Activated CD4-positive, CD25-positive, alpha-beta regulatory T cell treated with anti-CD3 and anti-CD28 coated beads, Interleukin-2, amount 50 U/mL, for 24 hours (primary cell): Measurements from ENCODE around the gene SLAIN1.
"Not testable (repeated sequence)": the region's sequence is repeated elsewhere in the genome, so short reads cannot be mapped to it uniquely, and the experiment has no call there.

Experiments
- ATAC-seq, 2 donors: fragments of 150-1000 bp; cut with Tn5 transposase; one replicate each; pipeline ENCODE4 v1.10.0; 2021; ENCODE audit warnings: mild to moderate bottlenecking in 1 of 2, moderate library complexity in 1 of 2

Gene SLAIN1

DNA sequence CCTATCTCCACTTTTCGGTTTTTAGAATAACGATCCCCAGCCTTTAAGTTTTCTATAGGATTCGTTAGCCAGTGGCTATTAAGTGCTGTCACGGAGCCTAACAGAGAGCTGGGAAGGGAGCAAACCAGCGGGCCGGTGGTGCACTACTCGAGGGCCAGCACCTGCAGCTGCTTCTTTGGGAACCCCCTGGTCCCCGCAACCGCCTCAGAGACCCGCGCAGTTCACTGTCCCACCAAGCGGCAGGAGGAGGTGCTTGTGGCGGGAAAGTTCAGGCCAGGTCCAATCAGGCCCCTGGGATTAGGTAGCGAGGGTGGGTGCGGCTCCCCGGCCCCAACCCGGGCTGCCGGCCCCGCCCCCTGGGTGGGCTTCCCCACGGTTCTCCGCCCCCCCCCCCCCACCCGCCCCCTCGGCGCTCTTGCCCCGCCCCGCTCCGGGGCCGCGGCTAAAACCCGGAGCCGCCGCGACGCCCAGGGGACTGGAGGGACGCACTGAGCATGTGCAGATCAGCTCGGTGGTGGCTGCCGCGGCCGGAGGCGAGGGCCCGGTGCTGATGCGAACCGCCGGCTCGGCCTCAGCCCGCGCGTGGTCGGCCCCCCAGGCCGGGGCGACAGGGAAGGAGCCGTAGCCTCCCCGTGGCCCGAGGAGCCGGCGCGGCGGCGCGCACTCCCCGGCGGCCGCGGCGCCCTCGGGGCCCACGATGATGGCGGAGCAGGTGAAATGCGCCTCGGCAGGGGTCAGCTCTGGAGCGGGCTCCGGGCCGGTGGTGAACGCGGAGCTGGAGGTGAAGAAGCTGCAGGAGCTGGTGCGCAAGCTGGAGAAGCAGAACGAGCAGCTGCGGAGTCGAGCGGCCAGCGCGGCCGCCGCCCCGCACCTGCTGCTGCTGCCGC, at the start of gene SLAIN1:
Gene SLAIN1, plus strand, starts transcription at position 471 of the 887 bp plus-strand sequence. Its CDS starts 227 bp downstream, at position 698.
- peak; percentile 79 to 81 for ATAC-seq

DNA sequence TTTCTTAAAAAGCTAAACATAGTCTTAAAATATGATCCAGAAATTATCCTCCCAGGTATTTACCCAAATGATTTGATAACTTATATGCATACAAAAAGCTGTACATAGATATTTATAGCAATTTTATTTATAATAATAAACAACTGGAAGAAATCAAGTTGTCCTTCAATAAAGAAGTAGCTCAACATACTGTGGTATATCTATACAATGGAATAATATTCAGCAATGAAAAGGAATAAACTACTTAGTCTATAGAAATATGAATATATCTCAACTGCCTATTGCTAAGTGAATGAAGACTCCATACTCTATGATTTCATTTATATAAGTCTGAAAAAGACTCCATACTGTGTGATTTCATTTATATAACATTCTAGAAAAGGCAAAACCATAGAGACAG, 47.1 kb upstream of the SLAIN1 start:
- no peak for ATAC-seq

DNA sequence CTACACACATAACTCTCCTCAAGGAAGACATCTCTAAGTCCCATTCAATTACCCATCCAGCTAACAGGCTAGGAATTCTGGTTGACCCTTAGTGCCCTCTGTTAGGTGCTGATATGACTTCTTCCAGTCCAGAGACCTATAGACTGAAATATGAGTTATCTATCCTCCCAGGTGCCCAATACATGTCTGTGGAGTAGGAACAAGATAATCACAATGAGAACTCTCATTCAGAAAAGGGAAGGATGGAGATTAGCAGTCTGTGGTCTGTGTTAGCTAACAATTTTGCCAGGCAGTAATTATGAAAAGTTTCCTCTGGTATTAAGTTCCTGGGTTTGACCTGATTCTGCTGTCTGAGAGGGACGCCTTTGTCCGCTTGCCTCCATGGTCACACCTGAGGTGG, 44.2 kb upstream of the SLAIN1 start:
- ATAC-seq, result no peak

DNA sequence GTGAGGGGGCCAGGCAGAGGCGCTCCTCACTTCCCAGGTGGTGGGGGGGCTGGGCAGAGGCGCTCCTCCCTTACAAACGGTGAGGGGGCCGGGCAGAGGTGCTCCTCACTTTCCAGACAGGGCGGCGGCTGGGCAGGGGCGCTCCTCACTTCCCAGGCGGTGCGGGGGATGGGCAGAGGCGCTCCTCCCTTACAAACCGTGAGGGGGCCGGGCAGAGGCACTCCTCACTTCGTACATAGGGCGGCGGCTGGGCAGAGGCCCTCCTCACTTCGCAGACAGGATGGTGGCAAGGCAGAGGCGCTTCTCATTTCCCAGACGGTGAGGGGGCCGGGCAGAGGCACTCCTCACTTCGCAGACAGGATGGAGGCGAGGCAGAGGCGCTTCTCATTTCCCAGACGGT, 37.5 kb upstream of the SLAIN1 start:
- ATAC-seq, result not testable (repeated sequence)

DNA sequence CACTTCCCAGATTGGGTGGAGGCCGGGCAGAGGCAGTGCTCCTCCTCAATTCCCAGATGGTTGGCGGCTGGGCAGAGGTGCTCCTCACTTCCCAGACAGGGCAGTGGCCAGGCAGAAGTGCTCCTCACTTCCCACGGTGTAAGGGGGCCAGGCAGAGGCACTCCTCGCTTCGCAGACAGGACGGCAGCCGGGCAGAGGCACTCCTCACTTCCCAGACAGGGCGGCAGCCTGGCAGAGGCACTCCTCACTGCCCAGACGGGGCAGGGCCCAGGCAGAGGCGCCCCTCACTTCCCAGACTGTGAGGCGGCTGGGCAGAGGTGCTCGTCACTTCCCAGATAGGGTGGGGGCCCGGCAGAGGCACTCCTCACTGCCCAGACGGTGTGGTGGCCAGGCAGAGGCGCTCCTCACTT, 36.6 kb upstream of the SLAIN1 start:
- ATAC-seq, result no peak

DNA sequence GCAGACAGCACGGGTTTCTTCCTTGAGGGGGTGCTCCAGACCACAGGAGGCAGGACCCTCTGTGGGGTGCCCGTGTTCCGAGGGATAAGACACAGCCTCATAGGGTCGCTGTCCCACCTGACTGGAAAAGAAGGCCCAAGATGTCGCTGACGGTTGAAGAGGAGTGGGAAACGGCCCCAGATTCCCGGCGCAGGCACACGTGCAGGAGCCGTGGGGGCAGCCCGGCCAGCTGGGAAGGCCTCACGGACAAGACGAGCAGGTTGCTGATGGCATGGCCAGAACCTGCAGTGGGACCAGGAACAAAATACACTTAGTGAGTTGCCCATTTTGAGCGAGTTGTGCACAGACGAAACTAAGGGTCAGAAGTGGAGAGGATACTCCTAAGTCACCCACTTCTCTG, 35.2 kb upstream of the SLAIN1 start:
- not testable (repeated sequence) for ATAC-seq

DNA sequence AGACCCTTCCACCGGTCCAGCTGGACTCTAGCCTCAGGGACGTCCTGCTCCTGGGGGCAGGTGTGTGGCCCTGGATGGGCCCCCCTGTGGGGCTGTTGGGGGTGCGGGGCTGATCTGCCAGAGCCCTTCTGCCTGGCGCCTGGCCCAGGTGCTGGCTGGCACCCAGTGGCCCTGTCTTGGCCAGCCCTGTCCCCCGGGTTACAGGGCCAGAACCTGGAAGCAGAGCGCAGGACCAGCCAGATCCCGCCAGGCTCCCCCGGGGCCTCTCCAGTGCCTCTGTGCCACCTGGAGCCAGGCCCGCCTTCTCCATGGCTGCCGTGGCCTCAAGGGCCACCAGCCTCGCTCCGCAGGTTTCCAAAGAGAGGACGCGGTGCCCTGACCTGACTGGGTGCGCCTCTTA, 34.7 kb upstream of the SLAIN1 start:
- ATAC-seq, result not testable (repeated sequence)

DNA sequence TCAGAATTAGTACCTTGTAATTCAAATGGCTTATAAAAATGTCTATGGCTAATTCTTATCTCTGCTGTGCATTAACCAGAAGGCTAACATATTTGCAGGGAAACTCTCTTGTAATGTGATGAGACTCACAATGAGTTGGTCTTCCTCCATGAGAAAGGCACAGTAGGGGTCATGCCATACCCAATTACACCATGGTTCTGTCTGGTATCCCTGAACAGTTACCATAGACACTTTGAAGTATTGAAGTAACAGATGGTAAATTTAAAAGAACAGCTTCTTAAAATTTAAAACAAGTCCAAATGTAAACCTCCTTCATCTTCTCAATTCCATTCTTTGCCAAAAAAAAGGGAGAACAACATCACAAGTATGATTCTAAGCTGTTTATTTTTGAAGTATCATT, 22.6 kb upstream of the SLAIN1 start:
- no peak for ATAC-seq

DNA sequence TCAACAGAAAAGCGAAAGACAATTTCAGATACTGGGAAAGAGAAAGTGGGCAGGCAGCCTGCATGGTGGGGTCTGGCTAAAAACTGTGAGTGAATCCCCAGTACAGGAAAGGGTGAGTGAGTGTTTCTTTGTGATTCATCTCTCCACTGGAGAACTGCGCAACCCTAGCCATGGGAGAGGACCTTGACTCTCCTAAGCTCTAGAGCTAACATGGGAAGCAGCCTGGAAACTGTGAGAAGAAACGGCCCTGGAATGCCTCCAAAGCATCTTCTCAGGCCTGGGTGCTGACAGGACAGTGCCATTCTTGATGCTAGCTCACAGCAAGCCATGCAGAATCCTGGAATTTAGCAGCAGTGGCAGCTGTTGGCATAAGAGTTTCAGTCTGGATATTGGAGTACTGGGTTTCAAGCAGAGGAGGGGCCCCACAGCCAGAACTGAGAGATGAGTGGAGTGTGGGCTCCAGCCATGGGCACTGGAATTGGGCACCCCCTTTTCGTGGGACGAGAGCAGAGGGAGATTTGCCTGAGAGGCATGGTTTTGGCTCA, 18.7 kb upstream of the SLAIN1 start:
- no peak for ATAC-seq

DNA sequence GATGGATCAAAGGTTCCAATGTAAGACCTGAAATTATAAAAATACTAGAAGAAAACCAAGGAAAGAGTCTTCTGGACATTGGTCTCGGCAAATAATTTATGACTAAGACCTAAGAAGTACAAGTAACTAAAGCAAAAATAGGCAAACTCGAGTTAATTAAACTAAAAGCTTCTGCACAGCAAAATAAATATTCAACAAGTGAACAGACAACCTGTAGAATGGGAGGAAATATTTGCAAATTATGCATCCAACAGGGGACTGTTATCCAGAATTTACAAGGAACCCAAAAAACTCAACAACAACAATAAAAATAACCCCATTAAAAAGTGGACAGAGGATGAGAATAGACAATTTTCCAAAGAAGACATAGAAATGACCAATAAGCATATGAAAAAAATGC, 9.7 kb upstream of the SLAIN1 start:
- ATAC-seq, result no peak

DNA sequence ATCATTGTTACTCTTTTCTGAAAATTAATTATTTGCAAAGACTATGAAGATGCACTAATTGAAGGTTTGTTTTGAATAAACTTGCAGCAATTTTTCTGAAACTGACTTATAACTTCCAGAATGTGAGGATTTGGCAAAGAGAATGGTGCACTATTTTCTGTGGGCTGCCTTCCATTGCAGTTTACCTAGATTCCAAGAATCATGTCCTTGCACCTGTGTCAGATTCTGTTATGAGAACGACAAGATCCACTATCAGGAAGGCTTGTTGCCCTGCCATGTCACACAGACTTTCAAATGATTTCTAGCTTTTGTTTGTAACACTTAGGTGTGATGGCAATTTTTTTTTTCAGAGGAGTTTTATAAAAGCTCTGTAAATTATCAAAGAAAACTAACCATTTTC, 5.6 kb upstream of the SLAIN1 start:
- no peak for ATAC-seq

DNA sequence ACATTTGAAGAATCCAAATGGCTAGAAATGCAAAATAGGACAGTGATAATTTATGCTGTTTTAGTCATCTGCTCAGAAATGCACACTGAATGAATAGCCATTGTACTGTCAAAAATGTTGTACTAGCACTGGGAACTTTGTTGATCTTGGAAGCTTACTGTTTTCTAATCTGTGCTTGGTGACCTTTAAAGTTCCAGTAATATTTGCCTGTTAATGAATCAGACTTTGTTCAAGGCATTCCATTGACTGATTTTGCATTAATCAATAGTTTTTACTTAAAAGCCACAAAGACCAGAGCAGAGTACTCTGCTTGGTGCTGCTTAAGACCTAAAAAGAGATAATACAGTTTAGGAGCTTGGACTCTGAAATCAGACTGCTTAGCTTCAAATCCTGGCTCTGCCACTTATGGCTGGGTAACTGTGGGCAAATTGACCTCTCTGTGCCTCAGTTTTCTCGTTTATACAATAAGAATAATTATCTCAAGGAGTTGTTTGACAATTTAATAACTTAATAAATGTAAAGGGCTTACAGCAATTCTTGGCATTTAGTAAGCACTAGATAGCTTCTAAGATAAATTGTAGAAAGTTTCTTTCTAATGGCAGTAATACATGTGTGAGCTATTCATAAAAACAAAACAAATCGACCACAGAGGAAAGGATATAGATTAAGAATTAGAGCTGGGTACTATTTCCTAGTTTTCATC, 4.6 kb upstream of the SLAIN1 start:
- no peak for ATAC-seq

DNA sequence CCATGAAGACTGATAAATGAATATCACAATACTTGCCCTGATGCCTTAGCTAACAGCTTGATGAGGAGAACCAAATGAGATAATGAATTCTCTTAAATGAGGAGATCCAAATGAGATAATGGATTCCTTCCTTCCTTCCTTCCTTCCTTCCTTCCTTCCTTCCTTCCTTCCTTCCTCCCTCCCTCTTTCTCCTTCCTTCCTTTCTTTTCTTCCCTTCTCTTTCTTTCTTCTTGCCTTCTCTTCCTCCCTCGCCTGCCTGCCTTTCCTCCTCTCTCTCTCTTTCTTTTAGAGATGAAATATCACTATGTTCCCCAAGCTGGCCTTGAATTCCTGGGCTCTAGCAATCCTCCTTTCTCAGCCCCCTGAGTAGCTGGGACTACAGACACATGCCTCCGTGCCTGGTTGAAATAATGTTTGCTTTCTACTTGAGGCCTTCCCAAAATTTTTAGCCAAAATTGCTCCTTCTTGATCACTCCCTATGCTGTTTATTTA, 4.0 kb upstream of the SLAIN1 start:
- ATAC-seq, result no peak

DNA sequence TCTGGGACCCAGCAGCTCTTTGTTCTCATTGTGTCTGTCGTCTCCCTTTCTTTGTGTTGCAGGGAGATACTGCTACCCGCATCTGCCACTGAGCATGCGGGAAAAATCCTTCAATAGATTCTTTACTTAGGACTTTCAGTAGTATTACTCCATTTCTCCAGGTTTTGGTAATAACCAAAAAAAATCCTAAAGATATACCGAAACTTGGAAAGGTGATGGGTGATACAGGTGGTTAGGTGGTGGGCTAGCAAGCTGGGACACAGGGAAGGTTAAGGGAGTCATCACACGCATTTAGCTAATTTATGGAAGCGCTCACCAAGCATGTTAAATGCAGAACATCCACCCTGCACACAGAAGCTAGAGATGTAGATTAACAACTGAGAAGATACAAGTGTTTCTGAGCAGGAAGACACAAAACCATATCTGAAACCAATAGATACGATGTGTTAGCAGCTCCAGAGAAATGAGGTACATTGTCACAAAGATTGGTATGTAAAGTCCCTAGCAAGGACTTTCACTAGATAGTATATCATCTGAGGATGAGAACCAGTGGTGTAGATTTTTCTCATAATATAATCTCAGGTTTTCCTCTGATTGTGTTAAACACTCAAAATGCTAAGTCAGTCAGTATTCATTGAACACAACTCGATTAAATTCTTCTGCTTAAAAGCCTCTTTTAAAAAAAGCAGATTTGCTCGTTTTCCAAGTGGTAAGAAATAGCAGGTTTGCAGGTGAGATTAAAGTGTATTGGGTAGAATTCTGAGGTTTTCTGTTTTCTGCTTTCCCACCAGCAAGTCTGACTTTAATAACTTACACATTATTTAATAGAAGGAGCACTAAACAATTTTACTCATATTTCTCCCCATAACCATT, 1.2 kb upstream of the SLAIN1 start:
- no peak for ATAC-seq

DNA sequence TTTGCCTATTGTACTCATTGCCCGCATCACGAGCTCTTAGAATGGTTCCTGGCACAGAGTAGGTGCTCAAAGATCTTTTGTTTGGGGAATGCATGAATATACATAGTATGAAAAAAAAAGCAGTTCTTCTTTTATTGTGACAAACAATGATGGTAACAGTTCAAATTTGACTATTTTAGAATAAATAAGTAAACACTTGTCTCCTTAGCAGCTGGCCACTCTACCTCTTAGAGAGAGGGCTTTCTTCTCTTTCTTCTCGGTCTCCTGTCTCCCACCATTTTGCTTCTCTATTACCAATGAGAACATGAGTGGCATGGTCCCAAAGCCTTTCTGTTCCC, 639 bp upstream of the SLAIN1 start:
- peak in 1 of 2 donors; percentile 4 for ATAC-seq

DNA sequence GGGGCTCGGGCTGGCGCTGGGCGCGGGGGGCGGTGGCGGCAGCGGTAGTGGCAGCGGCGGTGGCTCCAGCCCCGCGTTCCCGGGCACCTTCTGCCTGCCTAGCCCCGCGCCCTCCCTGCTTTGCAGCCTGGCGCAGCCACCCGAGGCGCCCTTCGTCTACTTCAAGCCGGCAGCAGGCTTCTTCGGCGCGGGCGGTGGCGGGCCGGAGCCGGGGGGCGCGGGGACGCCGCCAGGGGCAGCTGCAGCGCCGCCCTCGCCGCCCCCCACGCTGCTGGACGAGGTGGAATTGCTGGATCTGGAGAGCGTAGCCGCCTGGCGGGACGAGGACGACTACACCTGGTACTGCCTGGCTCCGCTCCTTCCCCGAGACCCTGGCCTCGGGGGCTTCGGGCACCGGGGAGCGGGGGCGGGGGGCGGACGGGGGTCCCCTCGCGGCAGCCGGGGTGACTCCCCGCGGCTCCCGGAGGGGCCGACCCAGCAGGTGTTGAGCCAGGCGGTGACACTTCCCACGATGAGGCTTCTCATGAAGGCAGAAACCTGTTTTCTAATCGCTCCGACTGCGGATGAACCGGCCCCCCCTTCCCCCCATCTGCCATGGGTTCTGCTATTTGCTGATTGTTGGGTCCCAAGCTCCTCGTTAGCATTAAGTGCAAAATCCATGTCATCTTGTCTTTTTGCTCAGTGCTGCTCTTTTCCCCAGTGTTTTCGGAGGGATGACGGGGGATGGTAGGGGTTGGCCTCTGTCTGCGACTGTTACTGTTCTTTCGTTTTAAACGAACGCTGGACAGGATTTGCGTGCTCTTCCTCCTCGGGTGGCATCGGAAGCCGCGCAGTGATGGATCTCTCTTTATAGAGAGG, 943 bp downstream of the SLAIN1 start:
- peak; percentile 22 to 27 for ATAC-seq

DNA sequence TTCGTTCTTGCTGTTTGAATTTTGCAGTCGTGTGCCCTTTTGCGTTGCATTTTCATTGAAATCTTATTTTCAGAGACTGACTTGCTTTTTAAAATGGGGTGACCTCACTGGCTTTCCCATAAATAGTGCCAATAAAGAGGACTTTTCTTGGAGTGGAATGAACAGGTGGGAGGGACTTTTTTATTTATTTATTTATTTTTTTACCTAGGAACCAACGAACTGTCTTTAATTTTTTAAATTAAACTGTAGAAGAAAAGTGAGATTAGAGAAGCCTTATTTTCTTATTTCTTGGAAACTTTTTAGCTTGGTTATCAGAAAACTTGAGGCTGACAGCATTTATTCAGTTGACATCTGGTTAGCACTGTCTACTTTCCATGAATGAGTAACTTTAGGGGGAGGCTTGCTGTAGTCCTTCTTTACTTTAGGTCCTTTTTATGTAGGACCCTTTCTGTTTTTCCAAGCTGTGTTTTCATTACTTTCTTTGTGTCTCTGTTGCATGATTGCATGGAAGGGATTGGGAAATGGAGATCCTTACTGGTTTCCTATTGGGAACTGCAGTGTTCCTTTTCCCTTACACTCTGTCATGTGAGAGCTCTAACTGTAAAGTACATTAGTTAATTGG, 1.7 kb downstream of the SLAIN1 start:
- ATAC-seq, result no peak

DNA sequence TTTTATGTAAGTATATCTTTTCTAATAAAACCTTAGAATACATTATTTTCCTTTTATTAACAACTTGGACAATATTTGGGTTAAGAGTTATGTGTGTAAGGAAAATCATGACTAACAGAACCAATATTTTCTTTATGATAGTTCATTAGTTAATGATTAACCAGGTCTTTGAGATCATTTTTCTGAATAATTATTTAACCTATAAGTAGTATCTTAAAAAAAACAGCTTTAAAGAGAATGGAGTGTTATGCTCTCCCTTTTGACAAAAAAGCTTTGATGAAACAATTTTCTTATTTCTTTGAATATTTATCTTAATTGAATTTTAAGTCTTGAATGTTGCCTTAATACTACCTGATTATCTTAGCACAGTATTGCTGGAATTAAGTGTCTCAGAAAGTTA, 3.8 kb downstream of the SLAIN1 start:
- no peak for ATAC-seq

DNA sequence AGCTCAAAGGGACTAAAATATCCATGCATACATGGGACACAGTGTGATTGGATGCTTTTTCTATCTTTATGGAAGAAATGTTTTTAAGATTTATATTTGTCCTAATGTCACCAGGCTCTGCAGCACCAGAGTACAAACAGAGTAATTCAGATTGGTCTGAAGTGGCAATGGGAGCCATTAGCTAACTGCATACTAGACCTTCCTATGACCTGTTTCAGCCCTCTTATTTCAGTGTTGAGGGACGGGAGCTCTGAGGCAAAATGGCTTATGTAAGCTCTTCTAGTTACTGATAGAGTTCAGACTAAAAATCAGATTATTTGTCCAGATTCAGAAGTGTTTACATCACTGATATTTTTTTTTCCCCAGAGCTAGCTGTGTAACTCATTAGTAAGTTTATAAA, 4.9 kb downstream of the SLAIN1 start:
- no peak for ATAC-seq

DNA sequence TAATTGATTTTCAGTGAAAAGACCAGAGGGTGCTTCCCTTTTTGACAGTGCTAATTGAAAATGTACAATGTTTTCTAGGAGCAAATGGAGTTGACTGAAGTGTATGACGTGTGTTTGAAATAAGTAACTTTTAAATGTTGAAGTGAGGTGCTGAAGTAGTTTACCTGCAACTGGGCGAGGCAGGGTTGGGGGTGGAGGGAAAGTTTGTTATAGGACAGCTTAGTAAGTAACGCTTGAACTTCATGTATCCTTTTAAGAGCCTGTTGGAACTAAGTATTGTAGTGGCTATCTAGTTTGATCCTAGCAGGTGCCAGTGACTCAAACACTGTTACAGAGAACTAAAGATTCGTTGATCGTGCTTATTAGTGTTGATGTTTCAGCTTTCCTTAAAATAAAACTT, 5.9 kb downstream of the SLAIN1 start:
- no peak for ATAC-seq

DNA sequence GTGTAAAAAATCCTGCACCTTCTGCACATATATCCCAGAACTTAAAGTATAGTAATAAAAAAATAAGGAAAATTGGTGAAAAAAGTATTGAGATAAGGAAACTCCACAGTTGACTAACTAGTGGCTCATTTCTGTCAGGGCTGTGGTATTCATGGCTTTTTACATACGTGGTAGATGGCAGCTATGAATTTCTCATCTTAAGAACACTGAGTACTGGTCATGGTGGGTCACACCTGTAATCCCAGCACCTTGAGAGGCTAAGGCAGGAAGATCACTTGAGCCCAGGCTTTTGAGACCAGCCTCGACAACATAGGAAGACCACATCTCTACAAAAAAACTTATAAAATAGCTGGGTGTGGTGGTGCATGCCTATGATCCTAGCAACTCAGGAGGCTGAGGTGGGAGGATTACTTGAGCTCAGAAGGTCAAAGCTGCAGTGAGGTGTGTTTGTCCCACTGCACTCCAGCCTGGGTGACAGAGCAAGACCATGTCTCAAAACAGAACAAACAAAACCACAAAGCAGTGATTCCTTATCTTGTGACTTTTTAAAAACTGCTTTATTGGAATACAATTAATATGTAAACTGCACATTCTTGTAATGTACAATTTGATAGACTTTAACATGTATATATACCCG, 16.8 kb downstream of the SLAIN1 start:
- peak; percentile 41 to 66 for ATAC-seq
